ENCODE data around the gene CLINT1. TPM values are rescaled to one million over a fixed set of nuclear protein-coding genes. Genes with fewer than 3 reads are reported as not detected.

The CLINT1 gene
- total RNA-seq, 1 experiment from 2014 or later, result 69.6 TPM

- no peak for DNase-seq (ENCODE audit: low spot score)
- Histone ChIP-seq H3K4me3 (ENCODE audit: low read depth, low read length, poor library complexity, severe bottlenecking) (no peak overlapping the region), H3K9me3 (ENCODE audit: low read depth, low read length, poor library complexity, severe bottlenecking) (no peaks in the 10 kb centered on the region), H3K27me3 (replicated peaks; ENCODE audit: insufficient read depth, low read depth, low read length, poor library complexity) (no peaks in the 10 kb centered on the region), H3K4me1 (ENCODE audit: insufficient read depth, low read length, poor library complexity, severe bottlenecking) (no peaks in the 10 kb centered on the region), H3K36me3 (ENCODE audit: insufficient read depth, low read length, poor library complexity, severe bottlenecking) (no peaks in the 10 kb centered on the region), H3K27ac (ENCODE audit: low read depth, low read length, poor library complexity, severe bottlenecking) (no peak overlapping the region)
- ChIA-PET POLR2A (ENCODE audit: low non-redundant PET) (no interaction called here), CTCF (no interaction called here)
- TF ChIP-seq EZH2 (IDR thresholded peaks at IDR 0.05; ENCODE audit: borderline replicate concordance, low read depth, low read length, poor library complexity, severe bottlenecking) (no peak), CTCF (conservative IDR thresholded peaks at IDR 0.05; ENCODE audit: low read depth, low read length) (no peak)
- intact Hi-C loops (cut with micrococcal nuclease; ENCODE audit: unreplicated experiment), result no loop called here
- no TSS peak for BruUV-seq (replicated peaks)
Observed at GRCh38 chr5:157903117-157903450, 44.1 kb upstream of the CLINT1 start.

- Histone ChIP-seq H3K4me3 (ENCODE audit: low read depth, low read length, poor library complexity, severe bottlenecking) (no peak overlapping the region), H3K9me3 (ENCODE audit: low read depth, low read length, poor library complexity, severe bottlenecking) (no peaks in the 10 kb centered on the region), H3K27ac (ENCODE audit: low read depth, low read length, poor library complexity, severe bottlenecking) (no peak overlapping the region), H3K27me3 (replicated peaks; ENCODE audit: insufficient read depth, low read depth, low read length, poor library complexity) (no peaks in the 10 kb centered on the region), H3K4me1 (ENCODE audit: insufficient read depth, low read length, poor library complexity, severe bottlenecking) (no peaks in the 10 kb centered on the region), H3K36me3 (ENCODE audit: insufficient read depth, low read length, poor library complexity, severe bottlenecking) (no peaks in the 10 kb centered on the region)
- intact Hi-C loops (cut with micrococcal nuclease; ENCODE audit: unreplicated experiment), result no loop called here
- no TSS peak for BruUV-seq (replicated peaks)
- CTCF ChIA-PET, result no interaction called here
- no peak for TF ChIP-seq EZH2 (IDR thresholded peaks at IDR 0.05; ENCODE audit: borderline replicate concordance, low read depth, low read length, poor library complexity, severe bottlenecking)
- TF ChIP-seq CTCF (conservative IDR thresholded peaks at IDR 0.05; ENCODE audit: low read depth, low read length), result no peak
- no peak for DNase-seq (ENCODE audit: low spot score)
- POLR2A ChIA-PET (ENCODE audit: low non-redundant PET), result no interaction called here
Observed at GRCh38 chr5:157902449-157903116, 43.6 kb upstream of the CLINT1 start.

GRCh38 chr5:157900644-157901043 is 41.7 kb upstream of the CLINT1 start:
- intact Hi-C loops (cut with micrococcal nuclease; ENCODE audit: unreplicated experiment), result no loop called here
- H3K4me1 ChIP-seq (ENCODE audit: insufficient read depth, low read length, poor library complexity, severe bottlenecking), result no peaks in the 10 kb centered on the region
- POLR2A ChIA-PET (ENCODE audit: low non-redundant PET), result no interaction called here
- no peak for DNase-seq (ENCODE audit: low spot score)
- H3K36me3 ChIP-seq (ENCODE audit: insufficient read depth, low read length, poor library complexity, severe bottlenecking), result no peaks in the 10 kb centered on the region
- BruUV-seq (replicated peaks), result no TSS peak
- CTCF ChIA-PET, result no interaction called here
- H3K4me3 ChIP-seq (ENCODE audit: low read depth, low read length, poor library complexity, severe bottlenecking), result no peak overlapping the region
- H3K27ac ChIP-seq (ENCODE audit: low read depth, low read length, poor library complexity, severe bottlenecking), result no peak overlapping the region
- H3K27me3 ChIP-seq (replicated peaks; ENCODE audit: insufficient read depth, low read depth, low read length, poor library complexity), result no peaks in the 10 kb centered on the region
- H3K9me3 ChIP-seq (ENCODE audit: low read depth, low read length, poor library complexity, severe bottlenecking), result no peaks in the 10 kb centered on the region
- TF ChIP-seq EZH2 (IDR thresholded peaks at IDR 0.05; ENCODE audit: borderline replicate concordance, low read depth, low read length, poor library complexity, severe bottlenecking), result no peak
- no peak for TF ChIP-seq CTCF (conservative IDR thresholded peaks at IDR 0.05; ENCODE audit: low read depth, low read length)
